Measurements from ENCODE around the gene DBF4. TPM values are rescaled to one million over a fixed set of nuclear protein-coding genes. Genes with fewer than 3 reads are reported as not detected.
A peak's percentile ranks its signal among the peaks of the same experiment; 100 is the strongest.
"Not testable (repeated sequence)": the region's sequence is repeated elsewhere in the genome, so short reads cannot be mapped to it uniquely, and the experiment has no call there.

DBF4 gene
- total RNA-seq, 2 donors from 2014 or later = 46.5 to 63.2 TPM

- peaks cover 28% of the 10 kb centered on the region for H3K27me3 Mint-ChIP-seq (ENCODE audit: insufficient read depth)
- no peaks in the 10 kb centered on the region for H3K9me3 Mint-ChIP-seq
- Histone ChIP-seq H3K27me3 (ENCODE audit: control insufficient read depth, insufficient read depth, low read length, poor library complexity, severe bottlenecking) (peaks cover 28% of the 10 kb centered on the region), H3K4me3 (ENCODE audit: low read length) (peak overlapping the region; percentile 87), H3K36me3 (ENCODE audit: control insufficient read depth, insufficient read depth, low read length) (no peaks in the 10 kb centered on the region), H3K27ac (ENCODE audit: low read depth, low read length) (no peak overlapping the region), H3K4me1 (ENCODE audit: control insufficient read depth, insufficient read depth, low read length) (no peaks in the 10 kb centered on the region), H3K9ac (ENCODE audit: extremely low read depth, low read length, poor library complexity, severe bottlenecking) (no peak overlapping the region), H3K9me3 (ENCODE audit: control insufficient read depth, low read length) (no peaks in the 10 kb centered on the region)
- H3K36me3 Mint-ChIP-seq (ENCODE audit: low read depth) = peaks cover 2% of the 10 kb centered on the region
- TF ChIP-seq CTCF (conservative IDR thresholded peaks at IDR 0.05) = no peak
- peak overlapping the region; percentile 81 for H3K4me3 Mint-ChIP-seq
- H3K27ac Mint-ChIP-seq = no peak overlapping the region
- peaks cover 7% of the 10 kb centered on the region for H3K4me1 Mint-ChIP-seq
- DNase-seq = no peak
- 34 to 42% methylated on average over 6 to 8 of the region's 8 CpGs for WGBS, 2 experiments (ENCODE audit: insufficient coverage in 1 of 2, insufficient read length in 1 of 2)
Measured at GRCh38 chr7:87935384-87935706, 59.1 kb downstream of the DBF4 start.

- 86 to 100% methylated on average over 1 to 4 of the region's 4 CpGs for WGBS, 2 experiments (ENCODE audit: insufficient coverage in 1 of 2, insufficient read length in 1 of 2)
- no peak overlapping the region for H3K4me3 Mint-ChIP-seq
- TF ChIP-seq CTCF (conservative IDR thresholded peaks at IDR 0.05) = no peak
Measured at GRCh38 chr7:87941138-87941537, 64.8 kb downstream of the DBF4 start.

GRCh38 chr7:87944547-87944946 lies 68.3 kb downstream of the DBF4 start:
- H3K36me3 ChIP-seq (ENCODE audit: control insufficient read depth, insufficient read depth, low read length) = no peaks in the 10 kb centered on the region
- no peak overlapping the region for H3K27ac ChIP-seq (ENCODE audit: low read depth, low read length)
- H3K9ac ChIP-seq (ENCODE audit: extremely low read depth, low read length, poor library complexity, severe bottlenecking) = no peak overlapping the region
- Mint-ChIP-seq H3K4me3 (no peak overlapping the region), H3K27me3 (ENCODE audit: insufficient read depth) (no peaks in the 10 kb centered on the region), H3K27ac (no peak overlapping the region), H3K36me3 (ENCODE audit: low read depth) (no peaks in the 10 kb centered on the region), H3K4me1 (no peaks in the 10 kb centered on the region), H3K9me3 (no peaks in the 10 kb centered on the region)
- DNase-seq = no peak
- no peaks in the 10 kb centered on the region for H3K27me3 ChIP-seq (ENCODE audit: control insufficient read depth, insufficient read depth, low read length, poor library complexity, severe bottlenecking)
- H3K4me3 ChIP-seq (ENCODE audit: low read length) = no peak overlapping the region
- TF ChIP-seq CTCF (conservative IDR thresholded peaks at IDR 0.05) = no peak
- H3K4me1 ChIP-seq (ENCODE audit: control insufficient read depth, insufficient read depth, low read length) = no peaks in the 10 kb centered on the region
- 90 to 96% methylated on average over 2 of the region's 3 CpGs for WGBS, 2 experiments (ENCODE audit: insufficient coverage in 1 of 2, insufficient read length in 1 of 2)
- no peaks in the 10 kb centered on the region for H3K9me3 ChIP-seq (ENCODE audit: control insufficient read depth, low read length)

More at GRCh38 chr7:87941138-87941537, 64.8 kb downstream of the DBF4 start:
- Mint-ChIP-seq H3K27ac (no peak overlapping the region), H3K36me3 (ENCODE audit: low read depth) (peaks cover 2% of the 10 kb centered on the region), H3K27me3 (ENCODE audit: insufficient read depth) (no peaks in the 10 kb centered on the region), H3K4me1 (no peaks in the 10 kb centered on the region), H3K9me3 (no peaks in the 10 kb centered on the region)
- Histone ChIP-seq H3K27ac (ENCODE audit: low read depth, low read length) (no peak overlapping the region), H3K4me1 (ENCODE audit: control insufficient read depth, insufficient read depth, low read length) (no peaks in the 10 kb centered on the region), H3K9ac (ENCODE audit: extremely low read depth, low read length, poor library complexity, severe bottlenecking) (no peak overlapping the region), H3K9me3 (ENCODE audit: control insufficient read depth, low read length) (no peaks in the 10 kb centered on the region), H3K4me3 (ENCODE audit: low read length) (no peak overlapping the region), H3K27me3 (ENCODE audit: control insufficient read depth, insufficient read depth, low read length, poor library complexity, severe bottlenecking) (peaks cover 2% of the 10 kb centered on the region), H3K36me3 (ENCODE audit: control insufficient read depth, insufficient read depth, low read length) (no peaks in the 10 kb centered on the region)
- no peak for DNase-seq

- not testable (repeated sequence) for H3K4me3 ChIP-seq (ENCODE audit: low read length); H3K27ac ChIP-seq (ENCODE audit: low read depth, low read length); H3K4me1 ChIP-seq (ENCODE audit: control insufficient read depth, insufficient read depth, low read length); H3K4me1 Mint-ChIP-seq; DNase-seq; H3K4me3 Mint-ChIP-seq; H3K36me3 ChIP-seq (ENCODE audit: control insufficient read depth, insufficient read depth, low read length); H3K27ac Mint-ChIP-seq; H3K36me3 Mint-ChIP-seq (ENCODE audit: low read depth); H3K9me3 ChIP-seq (ENCODE audit: control insufficient read depth, low read length); H3K27me3 Mint-ChIP-seq (ENCODE audit: insufficient read depth); H3K27me3 ChIP-seq (ENCODE audit: control insufficient read depth, insufficient read depth, low read length, poor library complexity, severe bottlenecking); H3K9ac ChIP-seq (ENCODE audit: extremely low read depth, low read length, poor library complexity, severe bottlenecking); H3K9me3 Mint-ChIP-seq
Measured at GRCh38 chr7:87945926-87946325, 69.6 kb downstream of the DBF4 start.
